H9 (cell line): ENCODE results near the gene ITPKC. TPM values are rescaled to one million over a fixed set of nuclear protein-coding genes. Genes with fewer than 3 reads are reported as not detected.

Experiments
- DNase-seq: peaks from one replicate; pipeline ENCODE4 v3.0.0-alpha.2; 2017
- H2AFZ ChIP-seq: one replicate; pipeline ENCODE4 v1.6.1; 2013; ENCODE audit warnings: mild to moderate bottlenecking, low read length, control low read depth, moderate library complexity
- H2AK5ac ChIP-seq: 2 replicates; pipeline ENCODE4 v1.6.1; 2013; ENCODE audit warnings: low read length, control low read depth, mixed read lengths; ENCODE audit not compliant: insufficient read length
- H2BK120ac ChIP-seq: one replicate; pipeline ENCODE4 v1.6.1; 2013; ENCODE audit warnings: low read depth, mild to moderate bottlenecking, low read length, control low read depth, inconsistent platforms; ENCODE audit not compliant: poor library complexity, severe bottlenecking
- H2BK12ac ChIP-seq: 2 replicates; pipeline ENCODE4 v1.6.1; 2013; ENCODE audit warnings: low read length, control low read depth, mixed read lengths, low read depth; ENCODE audit not compliant: insufficient read length
- H2BK15ac ChIP-seq: 2 replicates; pipeline ENCODE4 v1.6.1; 2013; ENCODE audit warnings: low read depth, low read length, control low read depth
- H2BK20ac ChIP-seq: one replicate; pipeline ENCODE4 v1.6.1; 2013; ENCODE audit warnings: low read depth, mild to moderate bottlenecking, low read length, control low read depth, inconsistent platforms; ENCODE audit not compliant: poor library complexity, severe bottlenecking
- H2BK5ac ChIP-seq: 2 replicates; pipeline ENCODE4 v1.6.1; 2013; ENCODE audit warnings: low read length, control low read depth, mixed read lengths; ENCODE audit not compliant: insufficient read length
- H3K14ac ChIP-seq: 2 replicates; pipeline ENCODE4 v1.6.1; 2013; ENCODE audit warnings: low read length, control low read depth; ENCODE audit not compliant: insufficient read depth
- H3K18ac ChIP-seq: 2 replicates; pipeline ENCODE4 v1.6.1; 2013; ENCODE audit warnings: low read depth, mild to moderate bottlenecking, mixed read lengths, low read length, control low read depth; ENCODE audit not compliant: insufficient read length
- H3K23ac ChIP-seq: 2 replicates; pipeline ENCODE4 v1.6.1; 2013; ENCODE audit warnings: low read length, control low read depth, mixed read lengths, low read depth; ENCODE audit not compliant: insufficient read length
- H3K23me2 ChIP-seq: 2 replicates; pipeline ENCODE4 v1.6.1; 2013; ENCODE audit warnings: low read depth, mild to moderate bottlenecking, mixed read lengths, low read length, control low read depth; ENCODE audit not compliant: insufficient read length, poor library complexity, severe bottlenecking
- H3K27ac ChIP-seq: 2 replicates; pipeline ENCODE4 v1.5.1; 2013; ENCODE audit warnings: low read length, control low read depth, mixed read lengths, low read depth; ENCODE audit not compliant: insufficient read length
- H3K27me3 ChIP-seq: 2 replicates; pipeline ENCODE4 v1.6.1; 2013; ENCODE audit warnings: low read length, control low read depth, inconsistent platforms; ENCODE audit not compliant: insufficient read depth
- H3K4ac ChIP-seq: 2 replicates; pipeline ENCODE4 v1.6.1; 2013; ENCODE audit warnings: low read depth, mild to moderate bottlenecking, control low read depth, inconsistent platforms, low read length, moderate library complexity
- H3K4me1 ChIP-seq: 2 replicates; pipeline ENCODE4 v1.6.1; 2013; ENCODE audit warnings: low read length, control low read depth, inconsistent platforms; ENCODE audit not compliant: insufficient read depth
- H3K4me2 ChIP-seq: 2 replicates; pipeline ENCODE4 v1.6.1; 2013; ENCODE audit warnings: low read length, control low read depth, mixed read lengths; ENCODE audit not compliant: insufficient read length, insufficient read depth
- H3K56ac ChIP-seq: 2 replicates; pipeline ENCODE4 v1.6.1; 2013; ENCODE audit warnings: low read depth, mild to moderate bottlenecking, mixed read lengths, low read length, control low read depth; ENCODE audit not compliant: insufficient read length
- H3K79me1 ChIP-seq: 2 replicates; pipeline ENCODE4 v1.6.1; 2013; ENCODE audit warnings: low read depth, mild to moderate bottlenecking, moderate library complexity, low read length, control low read depth, inconsistent platforms; ENCODE audit not compliant: insufficient read depth, poor library complexity, severe bottlenecking
- H3K79me2 ChIP-seq: 2 replicates; pipeline ENCODE4 v1.6.1; 2013; ENCODE audit warnings: low read length, control low read depth, inconsistent platforms; ENCODE audit not compliant: insufficient read depth
- H3K9ac ChIP-seq: 2 replicates; pipeline ENCODE4 v1.6.1; 2013; ENCODE audit warnings: low read length, control low read depth, mixed read lengths; ENCODE audit not compliant: insufficient read length; ENCODE audit errors: extremely low read depth
- H3K9me3 ChIP-seq: one replicate; pipeline ENCODE4 v1.6.1; 2013; ENCODE audit warnings: low read depth, low read length, inconsistent platforms; ENCODE audit not compliant: control insufficient read depth
- H3T11ph ChIP-seq: one replicate; pipeline ENCODE4 v1.6.1; 2013; ENCODE audit warnings: mild to moderate bottlenecking, low read length, control low read depth, inconsistent platforms
- H4K20me1 ChIP-seq: one replicate; pipeline ENCODE4 v1.6.1; 2013; ENCODE audit not compliant: control insufficient read depth, insufficient read length, insufficient read depth
- H4K5ac ChIP-seq: 2 replicates; pipeline ENCODE4 v1.6.1; 2013; ENCODE audit warnings: low read depth, mild to moderate bottlenecking, mixed read lengths, low read length, control low read depth; ENCODE audit not compliant: insufficient read length
- H4K8ac ChIP-seq: replicated peaks from 2 replicates; pipeline ENCODE4 v1.6.1; 2013; ENCODE audit warnings: low read length, control low read depth, mixed read lengths, low read depth; ENCODE audit not compliant: insufficient read length
- H4K91ac ChIP-seq: 2 replicates; pipeline ENCODE4 v1.6.1; 2013; ENCODE audit warnings: low read depth, mild to moderate bottlenecking, moderate library complexity, mixed read lengths, low read length, control low read depth; ENCODE audit not compliant: insufficient read length
- H3K27ac Mint-ChIP-seq, 3 experiments: 2 replicates in 2 of 3; 3 replicates in 1 of 3; pipeline ENCODE4 v1.8.0; 2020 to 2021; ENCODE audit warnings: mixed read lengths in 3 of 3, mild to moderate bottlenecking in 1 of 3, moderate library complexity in 1 of 3
- H3K27me3 Mint-ChIP-seq: 2 replicates; pipeline ENCODE4 v1.8.0; 2021; ENCODE audit warnings: low read depth, mild to moderate bottlenecking, moderate library complexity, mixed read lengths
- H3K36me3 Mint-ChIP-seq, 3 experiments: 2 replicates in 2 of 3; 3 replicates in 1 of 3; pipeline ENCODE4 v1.8.0; 2020 to 2021; ENCODE audit warnings: low read depth in 3 of 3, mixed read lengths in 3 of 3; ENCODE audit not compliant: insufficient read depth in 1 of 3
- H3K4me1 Mint-ChIP-seq, 2 experiments: 2 replicates each; pipeline ENCODE4 v1.8.0; 2020; ENCODE audit warnings: mixed read lengths in 2 of 2
- H3K4me3 Mint-ChIP-seq, 2 experiments: 2 replicates in 1 of 2; 3 replicates in 1 of 2; pipeline ENCODE4 v1.8.0; 2020 to 2021; ENCODE audit warnings: mild to moderate bottlenecking in 2 of 2, mixed read lengths in 2 of 2, moderate library complexity in 1 of 2
- H3K9me3 Mint-ChIP-seq, 2 experiments: 2 replicates in 1 of 2; 3 replicates in 1 of 2; pipeline ENCODE4 v1.8.0; 2020; ENCODE audit warnings: mild to moderate bottlenecking in 2 of 2, mixed read lengths in 2 of 2, moderate library complexity in 1 of 2
- WGBS: extraction: QIAGEN DNeasy Blood & Tissue Kit; methylation state at CpG from one replicate; pipeline ENCODE4 v1.1.7; 2013; ENCODE audit warnings: missing lambda C conversion rate, low lambda C conversion rate, mixed read lengths; ENCODE audit not compliant: insufficient read length; ENCODE audit errors: extremely low coverage; 5-methylcytosine and 5-hydroxymethylcytosine counted together
- total RNA-seq: library from RNA; stranded (reverse); gene quantifications from 2 replicates; pipeline ENCODE4 v1.2.1, GENCODE V29; 2021
- TF ChIP-seq, protein P1 (sequence below): fragments of 200-600 bp; sonication (generic); conservative IDR thresholded peaks from 3 replicates; pipeline ENCODE4 v1.8.0; 2021; ENCODE audit warnings: antibody characterized with exemption, mild to moderate bottlenecking

ITPKC gene
- total RNA-seq, 1 experiment from 2014 or later, result 11.2 TPM

- Histone ChIP-seq H3K23me2 (peaks cover 15% of the 10 kb centered on the region), H3K79me2 (no peaks in the 10 kb centered on the region), H2AFZ (no peak overlapping the region), H2AK5ac (no peak overlapping the region), H3K27me3 (no peaks in the 10 kb centered on the region), H3K14ac (peak overlapping the region; percentile 73), H3K4me1 (no peaks in the 10 kb centered on the region), H4K5ac (no peak overlapping the region), H2BK5ac (no peak overlapping the region), H3K27ac (no peak overlapping the region), H2BK15ac (no peak overlapping the region), H3K23ac (no peak overlapping the region), H4K20me1 (peaks cover 9% of the 10 kb centered on the region), H4K91ac (no peak overlapping the region), H3K4ac (no peak overlapping the region), H3K9me3 (no peaks in the 10 kb centered on the region), H3K9ac (peak overlapping the region; percentile 60), H3K56ac (no peak overlapping the region), H3K79me1 (no peaks in the 10 kb centered on the region), H3T11ph (no peak overlapping the region), H4K8ac (no peak overlapping the region), H3K18ac (peak overlapping the region; percentile 35), H3K4me2 (peak overlapping the region; percentile 91), H2BK20ac (no peak overlapping the region), H2BK12ac (no peak overlapping the region), H2BK120ac (no peak overlapping the region)
- Mint-ChIP-seq H3K27me3 (no peaks in the 10 kb centered on the region; the same call in 1 of the 2 replicates), H3K27ac (no peak overlapping the region), H3K36me3 (peaks cover 17 to 38% (median 27%) of the 10 kb centered on the region in 3 experiments), H3K9me3 (no peaks in the 10 kb centered on the region), H3K4me3 (no peak overlapping the region; a peak in 1 of 5 replicates), H3K4me1 (peaks cover 7 to 9% of the 10 kb centered on the region in 2 experiments)
- WGBS, result no CpG with 5 or more reads among the region's 18 CpGs
- no peak for DNase-seq
- TF ChIP-seq, protein P1, sequence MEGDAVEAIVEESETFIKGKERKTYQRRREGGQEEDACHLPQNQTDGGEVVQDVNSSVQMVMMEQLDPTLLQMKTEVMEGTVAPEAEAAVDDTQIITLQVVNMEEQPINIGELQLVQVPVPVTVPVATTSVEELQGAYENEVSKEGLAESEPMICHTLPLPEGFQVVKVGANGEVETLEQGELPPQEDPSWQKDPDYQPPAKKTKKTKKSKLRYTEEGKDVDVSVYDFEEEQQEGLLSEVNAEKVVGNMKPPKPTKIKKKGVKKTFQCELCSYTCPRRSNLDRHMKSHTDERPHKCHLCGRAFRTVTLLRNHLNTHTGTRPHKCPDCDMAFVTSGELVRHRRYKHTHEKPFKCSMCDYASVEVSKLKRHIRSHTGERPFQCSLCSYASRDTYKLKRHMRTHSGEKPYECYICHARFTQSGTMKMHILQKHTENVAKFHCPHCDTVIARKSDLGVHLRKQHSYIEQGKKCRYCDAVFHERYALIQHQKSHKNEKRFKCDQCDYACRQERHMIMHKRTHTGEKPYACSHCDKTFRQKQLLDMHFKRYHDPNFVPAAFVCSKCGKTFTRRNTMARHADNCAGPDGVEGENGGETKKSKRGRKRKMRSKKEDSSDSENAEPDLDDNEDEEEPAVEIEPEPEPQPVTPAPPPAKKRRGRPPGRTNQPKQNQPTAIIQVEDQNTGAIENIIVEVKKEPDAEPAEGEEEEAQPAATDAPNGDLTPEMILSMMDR, result no peak
These were observed 27.4 kb upstream of the ITPKC start for GRCh38 chr19:40689339-40690049.
